Neural cell (in vitro differentiated cells): ENCODE measurements around the gene ANKRD2.

ENCODE experiments used
- CTCF ChIP-seq: fragments of 450-650 bp; IDR thresholded peaks from 2 replicates; pipeline ENCODE4 v1.5.1; 2014; ENCODE audit warnings: antibody characterized with exemption, mild to moderate bottlenecking, moderate library complexity; ENCODE audit not compliant: poor library complexity, severe bottlenecking
- TAF1 ChIP-seq: IDR thresholded peaks from 2 replicates; pipeline ENCODE4 v1.6.1; 2012; ENCODE audit warnings: low read depth

- TF ChIP-seq CTCF (no peak), TAF1 (no peak)
These were observed 10.9 kb downstream of the ANKRD2 start for GRCh38 chr10:97583476-97583875.
